ENCODE measurements around the gene LAMC2.

Gene LAMC2

GRCh38 chr1:183241471-183241870, 55.4 kb downstream of the LAMC2 start:
- ChIA-PET POLR2A (interaction anchor here (0.6 kb wide), 1 partner anchor 144 kb away, joined by 3 read pairs; no protein-coding TSS in a partner anchor), CTCF (interaction anchor here (1.0 to 2.7 kb wide), 7 partner anchors 12 to 83 kb away, joined by 3 to 24 read pairs (median 5); no protein-coding TSS in a partner anchor)
- no peak for DNase-seq (ENCODE audit: low read depth, low spot score)
- no peak for TF ChIP-seq CTCF (IDR thresholded peaks at IDR 0.05; ENCODE audit: insufficient read depth, low read length, missing control alignments)
- no peak overlapping the region for H3K4me3 ChIP-seq (ENCODE audit: low read depth, low read length)

- POLR2A ChIA-PET, result no interaction called here
- no peak for TF ChIP-seq CTCF (IDR thresholded peaks at IDR 0.05; ENCODE audit: insufficient read depth, low read length, missing control alignments)
Observed at GRCh38 chr1:183242556-183242955, 56.5 kb downstream of the LAMC2 start.

GRCh38 chr1:183243161-183244050, 57.3 kb downstream of the LAMC2 start:
- no peak overlapping the region for H3K4me3 ChIP-seq (ENCODE audit: low read depth, low read length)
- ChIA-PET CTCF (interaction anchor here (1.8 to 5.4 kb wide), 4 partner anchors 8 to 38 kb away, joined by 6 to 36 read pairs (median 15); no protein-coding TSS in a partner anchor), POLR2A (no interaction called here)
- DNase-seq (ENCODE audit: low read depth, low spot score), result no peak
- TF ChIP-seq CTCF (IDR thresholded peaks at IDR 0.05; ENCODE audit: insufficient read depth, low read length, missing control alignments), result no peak

More at GRCh38 chr1:183242556-183242955, 56.5 kb downstream of the LAMC2 start:
- H3K4me3 ChIP-seq (ENCODE audit: low read depth, low read length), result no peak overlapping the region
- CTCF ChIA-PET, result interaction anchor here (1.2 to 5.4 kb wide), 5 partner anchors 8 to 84 kb away, joined by 3 to 36 read pairs (median 6); no protein-coding TSS in a partner anchor
- no peak for DNase-seq (ENCODE audit: low read depth, low spot score)

GRCh38 chr1:183244466-183244865, 58.4 kb downstream of the LAMC2 start:
- TF ChIP-seq CTCF (IDR thresholded peaks at IDR 0.05; ENCODE audit: insufficient read depth, low read length, missing control alignments), result no peak
- H3K4me3 ChIP-seq (ENCODE audit: low read depth, low read length), result no peak overlapping the region
- peak; percentile 70 for DNase-seq (ENCODE audit: low read depth, low spot score)
- ChIA-PET POLR2A (no interaction called here), CTCF (interaction anchor here (5.4 kb wide), 1 partner anchor 10 kb away, joined by 36 read pairs; no protein-coding TSS in a partner anchor)

GRCh38 chr1:183245357-183245756, 59.3 kb downstream of the LAMC2 start:
- TF ChIP-seq CTCF (IDR thresholded peaks at IDR 0.05; ENCODE audit: insufficient read depth, low read length, missing control alignments), result no peak
- POLR2A ChIA-PET, result no interaction called here
- DNase-seq (ENCODE audit: low read depth, low spot score), result no peak
- H3K4me3 ChIP-seq (ENCODE audit: low read depth, low read length), result no peak overlapping the region
- CTCF ChIA-PET, result interaction anchor here (5.4 kb wide), 1 partner anchor 10 kb away, joined by 36 read pairs; no protein-coding TSS in a partner anchor

GRCh38 chr1:183246436-183246835, 60.4 kb downstream of the LAMC2 start:
- ChIA-PET POLR2A (no interaction called here), CTCF (interaction anchor here (0.8 to 5.4 kb wide), 4 partner anchors 8 to 21 kb away, joined by 3 to 36 read pairs (median 18); no protein-coding TSS in a partner anchor)
- no peak for TF ChIP-seq CTCF (IDR thresholded peaks at IDR 0.05; ENCODE audit: insufficient read depth, low read length, missing control alignments)
- H3K4me3 ChIP-seq (ENCODE audit: low read depth, low read length), result no peak overlapping the region
- no peak for DNase-seq (ENCODE audit: low read depth, low spot score)
